HCT116 (cell line): ENCODE results near the gene UPF3A.

Source experiments
- YY1 ChIP-seq: IDR thresholded peaks from 2 replicates; pipeline ENCODE4 v1.6.1; 2011; ENCODE audit warnings: low read length, low read depth, moderate library complexity, mild to moderate bottlenecking; ENCODE audit not compliant: insufficient replicate concordance; ENCODE audit errors: extremely low read depth
- TF ChIP-seq, protein P1 (sequence below), 3 experiments: fragments of 200-600 bp in 1 of 3; sonication (generic) in 1 of 3; IDR thresholded peaks in 2 of 3; conservative IDR thresholded peaks in 1 of 3; 2 replicates each; pipeline ENCODE4 v1.5.1; 2012 to 2017; ENCODE audit warnings: low read depth in 2 of 3, low read length in 2 of 3, antibody characterized with exemption in 1 of 3, borderline replicate concordance in 1 of 3, control low read depth in 1 of 3, mild to moderate bottlenecking in 1 of 3, mixed read lengths in 1 of 3, mixed run types in 1 of 3, moderate library complexity in 1 of 3; ENCODE audit not compliant: insufficient read depth in 1 of 3
- TF ChIP-seq, protein P2 (sequence below): IDR thresholded peaks from 2 replicates; pipeline ENCODE4 v1.6.1; 2011; ENCODE audit warnings: mild to moderate bottlenecking, low read length, moderate library complexity; ENCODE audit not compliant: insufficient replicate concordance; ENCODE audit errors: extremely low read depth
- TF ChIP-seq, protein P3 (sequence below): IDR thresholded peaks from 2 replicates; pipeline ENCODE4 v1.6.1; 2012; ENCODE audit warnings: low read depth

DNA sequence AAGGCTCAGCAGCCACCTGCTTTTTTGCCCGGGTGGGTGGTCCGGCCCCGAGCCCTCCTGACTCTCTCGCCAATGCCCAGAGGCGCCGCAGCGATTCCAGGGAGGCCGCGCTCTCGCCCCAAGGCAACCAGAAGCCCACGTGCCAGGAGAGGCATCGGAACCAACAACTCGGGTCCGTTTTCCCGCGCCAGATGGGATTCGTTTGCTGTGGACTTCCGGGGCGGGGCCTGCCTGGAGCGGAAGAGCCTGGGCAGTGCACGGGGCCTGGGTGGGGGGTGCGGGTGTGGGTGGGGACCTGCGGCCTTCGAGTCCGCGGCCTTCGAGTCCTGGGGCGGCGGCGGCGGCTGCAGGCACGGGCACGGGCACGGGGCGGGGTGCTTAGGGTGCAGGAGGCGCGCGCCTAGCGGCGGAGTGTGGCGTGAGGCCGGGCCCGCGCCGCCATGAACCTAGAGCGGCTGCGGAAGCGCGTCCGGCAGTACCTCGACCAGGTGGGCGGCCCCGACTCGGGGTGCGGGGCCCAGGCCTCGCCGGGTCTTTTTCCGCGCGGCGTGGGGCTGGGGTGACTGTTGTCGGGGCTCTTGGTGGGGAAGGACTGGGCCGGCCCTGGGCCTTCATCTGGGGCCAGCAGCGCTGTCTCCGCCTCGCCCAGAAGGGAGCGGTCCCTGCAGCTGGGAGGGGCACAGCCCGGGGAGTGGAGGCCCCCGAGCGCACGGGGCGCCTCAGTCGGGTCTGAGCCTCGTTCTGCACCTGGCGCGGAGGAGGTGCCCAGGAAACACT, 46.6 kb upstream of the UPF3A start, which contains the start of gene CDC16:
- TF ChIP-seq, protein P1, sequence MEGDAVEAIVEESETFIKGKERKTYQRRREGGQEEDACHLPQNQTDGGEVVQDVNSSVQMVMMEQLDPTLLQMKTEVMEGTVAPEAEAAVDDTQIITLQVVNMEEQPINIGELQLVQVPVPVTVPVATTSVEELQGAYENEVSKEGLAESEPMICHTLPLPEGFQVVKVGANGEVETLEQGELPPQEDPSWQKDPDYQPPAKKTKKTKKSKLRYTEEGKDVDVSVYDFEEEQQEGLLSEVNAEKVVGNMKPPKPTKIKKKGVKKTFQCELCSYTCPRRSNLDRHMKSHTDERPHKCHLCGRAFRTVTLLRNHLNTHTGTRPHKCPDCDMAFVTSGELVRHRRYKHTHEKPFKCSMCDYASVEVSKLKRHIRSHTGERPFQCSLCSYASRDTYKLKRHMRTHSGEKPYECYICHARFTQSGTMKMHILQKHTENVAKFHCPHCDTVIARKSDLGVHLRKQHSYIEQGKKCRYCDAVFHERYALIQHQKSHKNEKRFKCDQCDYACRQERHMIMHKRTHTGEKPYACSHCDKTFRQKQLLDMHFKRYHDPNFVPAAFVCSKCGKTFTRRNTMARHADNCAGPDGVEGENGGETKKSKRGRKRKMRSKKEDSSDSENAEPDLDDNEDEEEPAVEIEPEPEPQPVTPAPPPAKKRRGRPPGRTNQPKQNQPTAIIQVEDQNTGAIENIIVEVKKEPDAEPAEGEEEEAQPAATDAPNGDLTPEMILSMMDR (IDR thresholded peaks at IDR 0.05 in 2 of 3, conservative IDR thresholded peaks at IDR 0.05 in 1 of 3; ENCODE audit: borderline replicate concordance in 1 of 3, insufficient read depth in 1 of 3, low read depth in 2 of 3, low read length in 2 of 3), result peak in 1 of 3 experiments; percentile 7; a peak in 1 of 6 replicates
- TF ChIP-seq YY1, result peak; percentile 75
- TF ChIP-seq, protein P2, sequence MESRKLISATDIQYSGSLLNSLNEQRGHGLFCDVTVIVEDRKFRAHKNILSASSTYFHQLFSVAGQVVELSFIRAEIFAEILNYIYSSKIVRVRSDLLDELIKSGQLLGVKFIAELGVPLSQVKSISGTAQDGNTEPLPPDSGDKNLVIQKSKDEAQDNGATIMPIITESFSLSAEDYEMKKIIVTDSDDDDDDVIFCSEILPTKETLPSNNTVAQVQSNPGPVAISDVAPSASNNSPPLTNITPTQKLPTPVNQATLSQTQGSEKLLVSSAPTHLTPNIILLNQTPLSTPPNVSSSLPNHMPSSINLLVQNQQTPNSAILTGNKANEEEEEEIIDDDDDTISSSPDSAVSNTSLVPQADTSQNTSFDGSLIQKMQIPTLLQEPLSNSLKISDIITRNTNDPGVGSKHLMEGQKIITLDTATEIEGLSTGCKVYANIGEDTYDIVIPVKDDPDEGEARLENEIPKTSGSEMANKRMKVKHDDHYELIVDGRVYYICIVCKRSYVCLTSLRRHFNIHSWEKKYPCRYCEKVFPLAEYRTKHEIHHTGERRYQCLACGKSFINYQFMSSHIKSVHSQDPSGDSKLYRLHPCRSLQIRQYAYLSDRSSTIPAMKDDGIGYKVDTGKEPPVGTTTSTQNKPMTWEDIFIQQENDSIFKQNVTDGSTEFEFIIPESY, result no peak
- TF ChIP-seq, protein P3, sequence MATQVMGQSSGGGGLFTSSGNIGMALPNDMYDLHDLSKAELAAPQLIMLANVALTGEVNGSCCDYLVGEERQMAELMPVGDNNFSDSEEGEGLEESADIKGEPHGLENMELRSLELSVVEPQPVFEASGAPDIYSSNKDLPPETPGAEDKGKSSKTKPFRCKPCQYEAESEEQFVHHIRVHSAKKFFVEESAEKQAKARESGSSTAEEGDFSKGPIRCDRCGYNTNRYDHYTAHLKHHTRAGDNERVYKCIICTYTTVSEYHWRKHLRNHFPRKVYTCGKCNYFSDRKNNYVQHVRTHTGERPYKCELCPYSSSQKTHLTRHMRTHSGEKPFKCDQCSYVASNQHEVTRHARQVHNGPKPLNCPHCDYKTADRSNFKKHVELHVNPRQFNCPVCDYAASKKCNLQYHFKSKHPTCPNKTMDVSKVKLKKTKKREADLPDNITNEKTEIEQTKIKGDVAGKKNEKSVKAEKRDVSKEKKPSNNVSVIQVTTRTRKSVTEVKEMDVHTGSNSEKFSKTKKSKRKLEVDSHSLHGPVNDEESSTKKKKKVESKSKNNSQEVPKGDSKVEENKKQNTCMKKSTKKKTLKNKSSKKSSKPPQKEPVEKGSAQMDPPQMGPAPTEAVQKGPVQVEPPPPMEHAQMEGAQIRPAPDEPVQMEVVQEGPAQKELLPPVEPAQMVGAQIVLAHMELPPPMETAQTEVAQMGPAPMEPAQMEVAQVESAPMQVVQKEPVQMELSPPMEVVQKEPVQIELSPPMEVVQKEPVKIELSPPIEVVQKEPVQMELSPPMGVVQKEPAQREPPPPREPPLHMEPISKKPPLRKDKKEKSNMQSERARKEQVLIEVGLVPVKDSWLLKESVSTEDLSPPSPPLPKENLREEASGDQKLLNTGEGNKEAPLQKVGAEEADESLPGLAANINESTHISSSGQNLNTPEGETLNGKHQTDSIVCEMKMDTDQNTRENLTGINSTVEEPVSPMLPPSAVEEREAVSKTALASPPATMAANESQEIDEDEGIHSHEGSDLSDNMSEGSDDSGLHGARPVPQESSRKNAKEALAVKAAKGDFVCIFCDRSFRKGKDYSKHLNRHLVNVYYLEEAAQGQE, result no peak
